ENCODE data around the gene ZNF668.
"Not testable (repeated sequence)": the region's sequence is repeated elsewhere in the genome, so short reads cannot be mapped to it uniquely, and the experiment has no call there.

Gene ZNF668

GRCh38 chr16:31061126-31061812, 12.8 kb downstream of the ZNF668 start:
- no peak for DNase-seq (ENCODE audit: low read depth in 4 of 4, low spot score in 1 of 4)

- DNase-seq (ENCODE audit: low read depth in 4 of 4, low spot score in 1 of 4): no peak
Measured at GRCh38 chr16:31055613-31056012, 18.4 kb downstream of the ZNF668 start.

GRCh38 chr16:31052114-31052513, 21.9 kb downstream of the ZNF668 start:
- no peak for DNase-seq (ENCODE audit: low read depth in 4 of 4, low spot score in 1 of 4)

GRCh38 chr16:31050280-31051030, 23.6 kb downstream of the ZNF668 start:
- DNase-seq (ENCODE audit: low read depth in 4 of 4, low spot score in 1 of 4): no peak

- no peak for DNase-seq (ENCODE audit: low read depth in 4 of 4, low spot score in 1 of 4)
Measured at GRCh38 chr16:31043898-31044481, 30.1 kb downstream of the ZNF668 start.

- no peak for DNase-seq (ENCODE audit: low read depth in 4 of 4, low spot score in 1 of 4)
Measured at GRCh38 chr16:31043352-31043751, 30.7 kb downstream of the ZNF668 start.

- no peak for DNase-seq (ENCODE audit: low read depth in 4 of 4, low spot score in 1 of 4)
Measured at GRCh38 chr16:31042866-31043265, 31.2 kb downstream of the ZNF668 start.

- DNase-seq (ENCODE audit: low read depth in 4 of 4, low spot score in 1 of 4): no peak
Measured at GRCh38 chr16:31038993-31039392, 35.0 kb downstream of the ZNF668 start.

GRCh38 chr16:31036691-31037090, 37.3 kb downstream of the ZNF668 start:
- DNase-seq (ENCODE audit: low read depth in 4 of 4, low spot score in 1 of 4): no peak

- DNase-seq (ENCODE audit: low read depth in 4 of 4, low spot score in 1 of 4): peak; percentile 68 to 83 (median 81)
Measured at GRCh38 chr16:31033709-31034492, 40.1 kb downstream of the ZNF668 start.

GRCh38 chr16:31032736-31033708, 41.0 kb downstream of the ZNF668 start, which contains the start of gene STX4:
TSS of gene STX4 (plus strand) at chr16:31033558. CDS start at chr16:31033806, 248 bp downstream.
- DNase-seq (ENCODE audit: low read depth in 4 of 4, low spot score in 1 of 4): peak; percentile 93 to 98 (median 94)

GRCh38 chr16:31031276-31031675, 42.8 kb downstream of the ZNF668 start:
- no peak for DNase-seq (ENCODE audit: low read depth in 4 of 4, low spot score in 1 of 4)

GRCh38 chr16:31029272-31029671, 44.8 kb downstream of the ZNF668 start:
- no peak for DNase-seq (ENCODE audit: low read depth in 4 of 4, low spot score in 1 of 4)

- no peak for DNase-seq (ENCODE audit: low read depth in 4 of 4, low spot score in 1 of 4)
Measured at GRCh38 chr16:31025339-31025738, 48.7 kb downstream of the ZNF668 start.

GRCh38 chr16:31023627-31024226, 50.3 kb downstream of the ZNF668 start:
- DNase-seq (ENCODE audit: low read depth in 4 of 4, low spot score in 1 of 4): no peak

GRCh38 chr16:31023252-31023602, 50.8 kb downstream of the ZNF668 start:
- no peak for DNase-seq (ENCODE audit: low read depth in 4 of 4, low spot score in 1 of 4)

- DNase-seq (ENCODE audit: low read depth in 4 of 4, low spot score in 1 of 4): no peak
Measured at GRCh38 chr16:31022544-31023251, 51.3 kb downstream of the ZNF668 start.

GRCh38 chr16:31020536-31020935, 53.5 kb downstream of the ZNF668 start:
- DNase-seq (ENCODE audit: low read depth in 4 of 4, low spot score in 1 of 4): no peak

- DNase-seq (ENCODE audit: low read depth in 4 of 4, low spot score in 1 of 4): not testable (repeated sequence)
Measured at GRCh38 chr16:31017756-31018155, 56.3 kb downstream of the ZNF668 start.

Data from stimulated activated CD4-positive, alpha-beta T cell treated with anti-CD3 and anti-CD28 coated beads, Interleukin-1b, Interleukin-23, amount 100 ng/mL, for 24 hours (primary cell).